HG03108 (cell line): ENCODE results near the gene NINL.
"Not testable (repeated sequence)": the region's sequence is repeated elsewhere in the genome, so short reads cannot be mapped to it uniquely, and the experiment has no call there.

ENCODE experiments used
- ATAC-seq: cut with Tn5 transposase; IDR thresholded peaks from one replicate; pipeline ENCODE4 v1.9.1; 2021; ENCODE audit warnings: moderate library complexity; ENCODE audit not compliant: unreplicated experiment

NINL gene

GRCh38 chr20:25584905-25585704 lies at the start of gene NINL:
Gene NINL (minus strand): TSS chr20:25585531. CDS start chr20:25526587, 58,944 bp downstream.
- peak; percentile 67 for ATAC-seq

- no peak for ATAC-seq
Observed at GRCh38 chr20:25632940-25633790, 47.8 kb upstream of the NINL start.

- not testable (repeated sequence) for ATAC-seq
Observed at GRCh38 chr20:25630615-25631014, 45.3 kb upstream of the NINL start.

- no peak for ATAC-seq
Observed at GRCh38 chr20:25629816-25630499, 44.6 kb upstream of the NINL start.

GRCh38 chr20:25626779-25627178 lies 41.4 kb upstream of the NINL start:
- ATAC-seq, result no peak

GRCh38 chr20:25624500-25624939 lies 39.2 kb upstream of the NINL start:
- no peak for ATAC-seq

GRCh38 chr20:25623736-25624499 lies 38.6 kb upstream of the NINL start, which contains the start of gene NANP:
Gene NANP (minus strand): TSS chr20:25624014. CDS start chr20:25623948, 66 bp downstream.
- peak; percentile 75 for ATAC-seq

- ATAC-seq, result peak; percentile 20
Observed at GRCh38 chr20:25623225-25623735, 37.9 kb upstream of the NINL start.

GRCh38 chr20:25622450-25623224 lies 37.3 kb upstream of the NINL start:
- no peak for ATAC-seq

GRCh38 chr20:25622049-25622448 lies 36.7 kb upstream of the NINL start:
- no peak for ATAC-seq

GRCh38 chr20:25619514-25619913 lies 34.2 kb upstream of the NINL start:
- ATAC-seq, result no peak

GRCh38 chr20:25608774-25609173 lies 23.4 kb upstream of the NINL start:
- ATAC-seq, result no peak

- no peak for ATAC-seq
Observed at GRCh38 chr20:25606094-25606695, 20.9 kb upstream of the NINL start.

- ATAC-seq, result no peak
Observed at GRCh38 chr20:25605148-25605547, 19.8 kb upstream of the NINL start.

- ATAC-seq, result no peak
Observed at GRCh38 chr20:25604611-25605010, 19.3 kb upstream of the NINL start.

GRCh38 chr20:25602914-25603309 lies 17.6 kb upstream of the NINL start:
- not testable (repeated sequence) for ATAC-seq

GRCh38 chr20:25602191-25602913 lies 17.0 kb upstream of the NINL start:
- ATAC-seq, result not testable (repeated sequence)

GRCh38 chr20:25601659-25602058 lies 16.3 kb upstream of the NINL start:
- no peak for ATAC-seq
